Erythroblast (primary cell): ENCODE measurements around the gene ADAMTS5.

Experiments
- DNase-seq, 2 experiments: peaks; one replicate each; lab custom pipeline; 2025; lab: John Stamatoyannopoulos, UW
- GATA1 ChIP-seq: IDR thresholded peaks from 2 replicates; pipeline ENCODE4 v1.6.1; 2011; ENCODE audit warnings: low read depth, mild to moderate bottlenecking, control low read depth, low read length, moderate library complexity
- POLR2A ChIP-seq: IDR thresholded peaks from 2 replicates; pipeline ENCODE4 v1.6.1; 2011; ENCODE audit warnings: mild to moderate bottlenecking, low read length

ADAMTS5 gene

DNA sequence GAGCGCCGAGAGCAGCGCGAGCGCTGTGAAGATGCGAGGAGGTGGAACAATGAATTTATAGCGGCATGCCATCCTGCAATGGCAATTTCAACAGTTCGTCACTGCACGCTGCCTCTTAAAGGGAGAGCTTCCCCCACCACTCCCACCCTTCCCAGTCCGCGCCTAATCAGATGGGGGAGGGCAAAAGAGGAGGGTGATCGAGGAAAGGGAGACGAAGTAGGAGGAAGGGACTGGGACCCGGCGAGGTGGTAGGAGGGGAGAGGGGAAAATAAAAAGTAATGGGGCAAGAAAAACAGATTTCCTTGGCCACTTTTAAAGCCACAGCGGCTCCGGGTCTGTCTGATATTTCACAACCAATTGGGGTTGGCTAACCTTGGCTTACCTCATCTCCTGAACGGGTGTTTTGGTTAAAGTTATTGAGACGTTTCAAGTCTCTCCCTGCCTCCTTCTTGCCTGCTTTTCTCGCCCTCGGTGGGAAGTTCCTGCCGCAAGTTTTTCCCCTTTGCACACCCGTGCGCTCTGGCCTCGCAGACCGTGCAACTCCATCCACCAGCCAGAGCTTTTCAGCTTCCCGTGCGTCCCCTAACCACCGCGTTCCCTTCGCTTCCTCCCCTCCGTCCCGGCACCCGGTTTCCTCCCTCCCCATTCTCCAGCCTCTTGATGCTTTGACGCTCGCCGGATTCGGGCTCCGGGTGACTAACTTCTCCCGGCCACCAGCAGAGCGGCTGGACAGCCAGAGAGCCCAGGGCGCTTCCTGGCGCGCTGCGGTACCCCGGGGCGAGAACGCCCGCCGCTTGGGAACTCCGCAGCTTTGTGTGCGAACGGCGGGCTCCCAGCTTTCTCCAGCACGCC lies at the start of gene ADAMTS5:
Gene ADAMTS5, minus strand, starts transcription at position 27 of the 852 bp plus-strand sequence. CDS start 697 bp downstream, outside the sequence.
- no peak for TF ChIP-seq POLR2A
- no peak for TF ChIP-seq GATA1

DNA sequence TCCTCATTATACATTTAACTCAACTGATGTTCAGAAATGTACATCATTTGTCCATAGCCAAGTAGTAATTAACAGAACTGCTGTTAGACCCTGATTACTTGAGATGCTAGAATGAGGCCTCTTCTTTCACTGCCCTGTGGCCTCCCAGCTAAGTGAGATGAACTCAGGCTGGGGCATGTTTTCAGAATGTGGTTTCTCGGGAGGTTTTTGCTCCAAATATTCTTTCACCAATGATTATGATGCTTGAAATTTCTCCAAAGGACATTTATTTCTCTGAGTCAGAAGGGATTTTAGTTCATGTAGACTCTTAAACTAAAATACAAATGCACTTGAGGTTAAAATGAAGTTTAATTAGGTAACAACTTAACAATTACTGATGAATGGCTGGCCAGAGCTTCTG lies 34.6 kb upstream of the ADAMTS5 start:
- TF ChIP-seq GATA1 (no peak), POLR2A (no peak)
- DNase-seq: no peak

More for the DNA sequence above, at the start of gene ADAMTS5:
- no peak for DNase-seq

DNA sequence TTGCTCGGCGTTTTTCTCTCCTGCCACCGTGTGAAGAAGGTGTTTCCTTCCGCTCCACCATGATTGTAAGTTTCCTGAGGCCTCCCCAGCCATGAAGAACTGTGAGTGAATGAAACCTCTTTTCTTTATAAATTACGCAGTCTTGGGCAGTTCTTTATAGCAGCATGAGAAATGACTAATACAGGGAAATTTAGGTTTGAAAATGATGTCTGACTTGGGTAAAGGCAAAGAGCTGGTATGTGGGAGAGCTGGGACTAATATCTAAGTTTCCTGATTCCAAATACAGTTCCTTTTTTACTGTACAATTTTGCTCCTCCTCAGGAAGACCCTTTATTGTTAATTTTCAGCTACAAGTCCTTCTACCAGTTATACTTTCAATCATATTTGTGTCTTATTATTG lies 16.7 kb upstream of the ADAMTS5 start:
- TF ChIP-seq POLR2A: no peak
- no peak for TF ChIP-seq GATA1
- no peak for DNase-seq

DNA sequence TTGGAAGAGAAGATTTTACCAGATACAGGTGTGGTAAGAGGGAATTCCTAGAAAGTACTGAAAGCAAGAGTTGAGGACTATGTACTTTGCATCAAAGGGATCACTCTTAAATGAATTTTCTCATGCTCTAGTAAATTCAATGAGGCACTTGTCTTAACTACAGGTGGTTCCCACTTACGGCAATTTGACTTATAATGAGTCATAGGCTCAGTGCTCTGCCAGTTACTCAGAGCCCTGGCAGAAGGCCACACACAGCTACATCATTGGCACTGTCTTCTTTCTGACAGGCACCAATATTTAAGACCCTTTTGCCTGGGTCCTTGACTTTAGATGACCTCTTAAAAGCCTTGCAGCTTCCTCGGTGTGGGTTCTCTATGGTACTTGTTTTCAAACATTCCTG lies 15.9 kb upstream of the ADAMTS5 start:
- DNase-seq: no peak

DNA sequence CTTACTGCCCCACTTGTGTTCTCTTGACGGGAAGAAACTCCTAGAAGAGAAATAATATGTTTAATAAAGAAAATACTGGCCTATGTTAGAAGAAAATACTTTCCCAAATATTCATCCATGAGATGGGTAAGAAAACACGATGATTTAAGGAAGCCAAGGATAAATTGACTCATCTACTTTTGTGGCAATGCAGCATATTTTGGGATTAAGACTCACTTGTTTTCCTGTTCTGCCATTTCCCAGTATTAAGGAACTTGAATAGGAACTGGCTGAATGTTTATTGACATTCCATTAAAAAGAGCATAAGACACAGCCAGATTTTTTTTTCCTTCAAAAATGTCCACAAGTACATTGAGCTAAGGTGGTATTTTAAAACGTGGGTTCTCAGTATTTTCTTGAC lies 10.9 kb upstream of the ADAMTS5 start:
- DNase-seq: no peak
- TF ChIP-seq GATA1 (no peak), POLR2A (no peak)

More for the DNA sequence above, 15.9 kb upstream of the ADAMTS5 start:
- TF ChIP-seq POLR2A (no peak), GATA1 (no peak)

DNA sequence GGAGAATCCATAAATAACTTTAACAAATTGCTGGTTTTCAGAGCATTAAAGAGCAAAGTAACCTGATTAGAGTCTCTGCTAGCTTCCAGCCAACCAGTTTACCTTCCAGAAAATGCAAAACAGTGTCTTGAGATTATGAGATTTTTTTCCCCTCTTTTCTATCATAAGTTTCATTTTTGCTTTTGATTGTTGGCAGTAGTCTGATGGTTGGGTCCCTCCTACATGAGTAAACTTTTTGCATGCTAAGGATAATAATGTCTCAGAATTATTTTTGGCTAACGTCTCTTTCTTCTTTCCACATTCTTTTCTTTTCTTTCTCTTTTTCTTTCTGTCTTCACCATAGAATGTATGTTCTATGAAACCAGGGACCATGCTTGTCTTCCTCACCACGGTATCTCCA lies 6.3 kb upstream of the ADAMTS5 start:
- no peak for TF ChIP-seq POLR2A
- no peak for TF ChIP-seq GATA1

DNA sequence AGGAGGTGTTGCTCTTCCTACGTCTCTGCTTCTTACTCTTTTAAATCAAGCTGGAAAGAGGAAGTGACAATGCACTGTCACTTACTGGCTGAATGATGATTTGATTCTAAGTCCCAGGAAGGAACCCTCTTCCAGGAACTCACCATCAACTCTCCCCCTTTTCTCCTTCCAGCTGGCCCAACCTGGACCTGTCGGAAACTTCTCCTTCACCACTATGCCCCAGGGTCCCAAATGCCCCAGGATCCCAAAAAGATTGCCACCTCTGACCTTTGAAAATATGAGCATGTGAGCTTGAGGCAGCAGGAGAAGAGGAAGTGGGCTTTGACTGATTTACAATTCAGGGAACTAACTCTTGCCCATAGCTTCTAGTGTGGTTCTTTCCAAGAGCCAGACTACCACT lies 5.3 kb upstream of the ADAMTS5 start:
- no peak for DNase-seq
- TF ChIP-seq GATA1: no peak
- no peak for TF ChIP-seq POLR2A

More for the DNA sequence above, 6.3 kb upstream of the ADAMTS5 start:
- DNase-seq: no peak

DNA sequence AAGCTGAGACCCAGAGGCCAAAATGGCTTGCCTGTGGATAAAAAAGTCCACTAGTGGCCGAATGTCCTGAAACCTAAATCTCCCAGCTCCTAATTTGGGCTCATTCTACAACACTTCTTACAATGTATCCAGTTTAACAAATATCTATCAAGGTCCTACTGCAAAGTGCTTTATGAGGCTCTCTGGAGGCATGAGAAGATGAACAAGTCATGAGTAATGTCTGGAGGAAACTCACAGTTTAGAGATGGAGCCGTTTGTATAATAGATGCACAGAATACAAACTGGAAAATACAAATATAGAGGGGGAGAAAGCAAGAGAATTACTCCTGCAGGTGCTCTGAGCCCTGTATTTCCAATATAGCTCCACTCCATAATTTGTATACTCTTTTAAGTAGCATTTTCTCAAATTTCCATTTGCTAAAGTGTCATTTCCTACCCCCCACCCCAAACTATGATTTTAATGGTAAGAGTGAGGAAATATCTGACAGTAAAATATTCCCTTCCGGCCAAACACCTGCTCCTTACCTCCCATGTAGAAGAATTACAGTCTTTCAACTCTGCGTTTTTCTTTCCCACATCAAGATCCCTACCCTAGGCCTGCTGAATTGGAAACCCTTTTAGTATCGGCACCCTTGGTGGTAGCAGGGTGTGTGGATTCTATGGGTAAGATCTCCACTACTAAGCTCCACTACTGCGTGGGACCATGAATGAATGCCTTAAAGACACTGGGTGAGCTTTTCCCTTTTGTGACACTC lies 3.3 kb upstream of the ADAMTS5 start:
- TF ChIP-seq POLR2A (no peak), GATA1 (no peak)
- DNase-seq: no peak

DNA sequence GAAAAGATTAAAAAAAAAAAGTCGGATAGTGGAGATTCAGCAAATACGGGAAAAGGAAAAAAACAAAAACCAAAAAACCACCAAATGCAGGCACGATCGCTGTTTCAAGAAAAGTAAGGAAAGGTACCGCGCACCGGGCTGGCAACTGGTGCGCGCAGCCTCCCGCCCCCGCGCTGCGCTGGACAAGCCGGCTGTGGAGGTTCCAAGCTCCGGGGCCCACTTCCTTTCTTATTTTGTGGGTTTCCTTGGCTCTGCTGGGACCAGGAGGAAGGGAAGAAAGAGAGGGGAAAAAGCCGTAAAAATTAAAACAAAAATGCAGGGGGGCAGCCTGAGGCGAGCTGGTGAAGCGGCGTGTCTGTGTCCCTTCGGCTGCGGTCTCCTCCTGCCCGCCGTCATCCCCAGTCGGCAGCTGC lies 233 bp downstream of the ADAMTS5 start:
- no peak for TF ChIP-seq GATA1
- TF ChIP-seq POLR2A: no peak
- DNase-seq: no peak

DNA sequence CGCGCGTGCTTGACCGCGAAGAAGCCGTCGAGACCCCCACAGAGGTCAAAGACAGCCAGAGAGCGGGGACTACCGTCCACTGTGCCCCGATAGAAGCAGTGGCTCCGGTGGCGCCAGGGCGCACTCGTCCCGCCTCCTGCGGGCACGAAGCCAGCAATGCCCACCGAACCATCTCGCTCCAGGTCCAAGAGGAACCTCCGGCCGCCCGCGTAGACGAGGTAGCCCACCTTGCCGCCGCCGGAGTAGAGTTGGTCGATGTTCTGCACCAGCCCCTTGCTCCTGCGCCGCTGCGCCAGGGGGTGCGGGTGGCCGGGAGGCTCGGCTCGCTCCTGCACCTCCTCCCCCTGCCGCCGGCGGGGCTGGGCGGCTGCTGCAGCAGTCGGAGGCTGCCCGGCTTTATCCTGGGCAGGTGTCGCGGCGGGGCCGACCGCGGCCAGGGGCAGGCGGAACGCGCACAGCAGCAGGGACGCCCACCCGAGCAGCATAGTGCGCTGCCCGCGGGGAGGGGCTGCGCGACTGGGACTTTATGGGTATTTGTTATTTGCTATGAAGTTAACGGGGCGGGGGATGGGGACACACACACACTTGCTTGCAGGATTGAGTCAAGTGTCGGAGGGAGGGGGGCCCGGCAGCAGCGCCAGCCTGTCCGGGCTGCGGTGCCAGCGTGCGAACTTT lies 844 bp downstream of the ADAMTS5 start:
- TF ChIP-seq GATA1 (no peak), POLR2A (no peak)
- DNase-seq: no peak

DNA sequence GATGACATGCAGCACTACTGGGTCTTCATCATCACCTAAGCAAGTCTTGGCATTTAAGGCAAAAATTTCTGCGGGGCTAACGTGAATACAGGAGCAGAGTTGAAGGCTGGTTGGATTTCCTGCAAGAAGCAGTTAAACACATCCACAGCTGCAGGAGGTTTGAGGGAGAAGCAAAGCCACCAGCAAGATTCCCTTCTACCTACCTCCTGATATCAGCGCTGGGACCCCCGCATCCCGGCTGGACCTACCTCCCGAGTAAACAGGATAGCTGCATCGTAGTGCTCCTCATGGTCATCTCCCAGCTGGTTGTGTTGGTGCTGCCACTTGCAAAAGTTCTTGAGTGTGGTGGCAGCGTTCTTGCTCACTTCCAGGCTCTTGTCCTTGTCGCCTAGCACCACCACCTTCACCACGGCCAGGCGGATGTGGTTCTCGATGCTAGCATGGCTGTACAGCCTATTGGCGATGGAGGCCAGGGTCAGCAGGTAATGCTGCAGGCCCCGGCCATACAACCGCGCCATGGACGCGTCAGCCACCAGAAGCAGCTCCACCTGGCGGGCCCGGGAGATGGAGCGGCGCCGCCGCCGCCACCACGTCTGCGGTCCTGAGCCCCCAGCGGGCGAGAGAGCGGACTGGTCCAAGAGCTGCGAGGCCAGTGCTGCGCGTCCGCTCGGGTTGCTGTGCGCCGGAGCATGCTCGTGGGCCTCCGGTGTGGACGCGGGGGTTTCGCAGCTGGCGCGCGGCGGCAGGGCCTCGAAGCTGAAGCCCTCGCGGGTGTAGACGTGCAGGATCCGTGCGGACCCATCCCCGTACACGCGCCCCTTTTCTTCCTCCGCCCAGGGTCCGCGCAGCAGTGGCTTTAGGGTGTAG lies 1.6 kb downstream of the ADAMTS5 start:
- TF ChIP-seq POLR2A (no peak), GATA1 (no peak)
- DNase-seq: no peak

DNA sequence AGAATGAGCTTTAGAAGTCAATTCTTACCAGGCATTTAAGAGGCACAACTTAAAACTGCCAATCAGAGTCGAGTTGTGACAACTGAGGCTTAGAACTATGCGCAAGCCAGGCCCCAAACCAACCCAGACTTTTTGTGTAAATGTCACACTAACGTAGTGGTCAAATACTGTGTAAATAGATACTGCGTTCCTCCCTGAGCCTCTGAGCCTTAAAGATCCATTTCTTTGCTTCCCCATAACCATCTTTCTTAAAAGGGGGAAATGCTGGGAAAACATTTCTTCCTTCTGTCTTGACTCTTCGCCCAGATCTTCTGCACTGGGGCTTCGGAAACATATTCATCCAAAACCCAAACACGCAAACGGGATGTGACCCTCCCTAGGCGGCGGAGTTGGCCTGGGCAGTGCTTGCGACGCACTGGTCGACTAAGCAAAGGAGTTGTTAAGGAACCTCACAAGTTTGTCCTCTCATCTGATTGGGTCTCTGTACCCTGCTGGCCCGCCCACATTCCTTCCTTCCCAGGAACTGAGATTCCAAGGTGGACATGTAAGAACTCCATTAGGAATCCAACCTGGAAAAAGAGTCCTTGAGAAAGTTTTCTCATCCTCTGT lies 2.6 kb downstream of the ADAMTS5 start:
- DNase-seq: no peak

DNA sequence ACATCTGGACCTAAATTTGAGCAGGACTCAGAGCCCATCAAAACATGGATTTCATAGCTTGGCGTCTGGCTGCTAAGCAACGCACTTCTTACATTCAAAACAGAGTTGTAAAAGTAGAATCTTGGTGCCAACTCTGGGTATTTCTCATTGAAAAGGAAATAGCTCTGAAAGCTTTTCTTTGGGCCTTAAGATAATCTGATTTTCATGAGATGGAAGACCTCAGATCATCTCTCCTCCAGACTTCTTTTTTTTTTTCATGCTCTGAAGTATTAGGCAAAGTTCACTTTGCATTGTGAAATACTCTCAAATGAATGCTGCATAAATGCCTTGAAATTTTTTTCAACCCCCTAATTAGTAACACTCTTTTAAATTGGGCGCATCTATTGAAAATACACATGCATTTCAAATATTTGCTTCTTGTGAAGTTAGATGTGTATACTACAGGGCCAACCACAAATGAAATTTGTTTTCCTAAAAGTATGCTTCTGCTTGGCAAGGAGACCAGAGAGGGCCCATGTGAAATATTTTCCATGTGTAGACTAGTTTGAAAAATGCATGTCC lies 4.2 kb downstream of the ADAMTS5 start:
- no peak for DNase-seq
- TF ChIP-seq POLR2A: no peak
- no peak for TF ChIP-seq GATA1

More for the DNA sequence above, 2.6 kb downstream of the ADAMTS5 start:
- TF ChIP-seq POLR2A (no peak), GATA1 (no peak)
